ENCODE data around the gene TPBGL.
A peak's percentile ranks its signal among the peaks of the same experiment; 100 is the strongest.

The TPBGL gene

GRCh38 chr11:75261902-75262361 lies 21.4 kb downstream of the TPBGL start:
- no peak for TF ChIP-seq CTCF (conservative IDR thresholded peaks at IDR 0.05; ENCODE audit: low read length)
- DNase-seq (ENCODE audit: low read depth): no peak
- H3K4me3 ChIP-seq (ENCODE audit: low read length): no peak overlapping the region

- TF ChIP-seq CTCF (conservative IDR thresholded peaks at IDR 0.05; ENCODE audit: low read length): no peak
- H3K4me3 ChIP-seq (ENCODE audit: low read length): no peak overlapping the region
- DNase-seq (ENCODE audit: low read depth): no peak
These were observed 21.9 kb downstream of the TPBGL start for GRCh38 chr11:75262436-75262835.

- H3K4me3 ChIP-seq (ENCODE audit: low read length): no peak overlapping the region
- DNase-seq (ENCODE audit: low read depth): no peak
- TF ChIP-seq CTCF (conservative IDR thresholded peaks at IDR 0.05; ENCODE audit: low read length): no peak
These were observed 22.6 kb downstream of the TPBGL start for GRCh38 chr11:75262961-75263852.

GRCh38 chr11:75263944-75264349 lies 23.4 kb downstream of the TPBGL start:
- no peak for TF ChIP-seq CTCF (conservative IDR thresholded peaks at IDR 0.05; ENCODE audit: low read length)
- no peak overlapping the region for H3K4me3 ChIP-seq (ENCODE audit: low read length)
- peak; percentile 33 for DNase-seq (ENCODE audit: low read depth)

GRCh38 chr11:75264356-75264755 lies 23.8 kb downstream of the TPBGL start:
- TF ChIP-seq CTCF (conservative IDR thresholded peaks at IDR 0.05; ENCODE audit: low read length): no peak
- H3K4me3 ChIP-seq (ENCODE audit: low read length): no peak overlapping the region
- DNase-seq (ENCODE audit: low read depth): no peak

- no peak overlapping the region for H3K4me3 ChIP-seq (ENCODE audit: low read length)
- DNase-seq (ENCODE audit: low read depth): no peak
- TF ChIP-seq CTCF (conservative IDR thresholded peaks at IDR 0.05; ENCODE audit: low read length): no peak
These were observed 24.4 kb downstream of the TPBGL start for GRCh38 chr11:75264971-75265370.
